Measurements from ENCODE around the gene OXGR1. TPM values are rescaled to one million over a fixed set of nuclear protein-coding genes. Genes with fewer than 3 reads are reported as not detected.

OXGR1 gene
- total RNA-seq, 1 experiment from 2014 or later: not detected

DNA sequence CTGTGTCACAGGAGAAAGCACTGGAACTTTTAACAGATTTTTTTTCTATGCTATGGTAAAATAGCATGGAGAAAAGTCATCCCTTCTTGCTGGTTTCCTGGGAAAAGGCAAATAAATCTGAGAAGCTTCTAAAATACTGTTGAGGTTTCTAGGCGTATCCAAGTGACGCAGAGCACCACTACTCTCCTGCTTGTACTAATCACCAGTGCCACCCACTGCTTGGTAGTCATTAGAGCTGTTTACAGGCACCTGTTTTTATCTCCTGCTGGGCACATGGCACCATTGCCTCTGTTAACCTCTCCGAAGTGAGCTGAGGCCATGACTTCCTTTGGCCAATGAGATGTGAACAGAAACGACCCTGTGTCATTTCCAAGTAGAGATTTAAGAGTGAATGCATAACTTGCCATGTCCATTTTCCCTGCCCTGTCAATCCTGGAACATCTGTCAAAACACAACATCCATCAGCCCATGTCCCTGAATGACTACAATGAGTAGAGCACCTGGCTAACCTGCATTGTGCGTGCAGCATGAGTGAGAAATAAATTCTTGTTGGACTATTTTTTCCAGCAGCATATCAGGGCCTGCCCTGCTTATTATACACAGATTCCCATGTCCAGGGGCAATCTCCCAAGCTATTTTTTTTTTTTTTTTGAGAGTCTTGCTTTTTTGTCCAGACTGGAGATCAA is 17.3 kb upstream of the OXGR1 start:
- no peak overlapping the region for H2BK120ac ChIP-seq (ENCODE audit: low read depth, low read length, poor library complexity, severe bottlenecking)
- H3K79me1 ChIP-seq (ENCODE audit: insufficient read depth, low read depth, low read length, poor library complexity, severe bottlenecking): no peaks in the 10 kb centered on the region
- no peak overlapping the region for H4K5ac ChIP-seq (ENCODE audit: insufficient read length, low read depth, low read length)
- H2BK15ac ChIP-seq (ENCODE audit: low read depth, low read length): no peak overlapping the region
- no peak overlapping the region for H2BK5ac ChIP-seq (ENCODE audit: insufficient read length, low read length)
- H2BK12ac ChIP-seq (ENCODE audit: insufficient read length, low read depth, low read length): no peak overlapping the region
- H3K4me2 ChIP-seq (ENCODE audit: insufficient read depth, insufficient read length, low read length): no peak overlapping the region
- H3K27me3 ChIP-seq (ENCODE audit: insufficient read depth, low read length): no peaks in the 10 kb centered on the region
- Mint-ChIP-seq H3K36me3 (ENCODE audit: insufficient read depth in 1 of 3, low read depth in 3 of 3) (no peaks in the 10 kb centered on the region), H3K4me3 (no peak overlapping the region), H3K27me3 (ENCODE audit: low read depth) (peaks cover 66% of the 10 kb centered on the region), H3K4me1 (no peaks in the 10 kb centered on the region), H3K27ac (no peak overlapping the region), H3K9me3 (no peaks in the 10 kb centered on the region)
- H2BK20ac ChIP-seq (ENCODE audit: low read depth, low read length, poor library complexity, severe bottlenecking): no peak overlapping the region
- DNase-seq: no peak
- H3K79me2 ChIP-seq (ENCODE audit: insufficient read depth, low read length): no peaks in the 10 kb centered on the region
- no peak overlapping the region for H2AFZ ChIP-seq (ENCODE audit: low read length)
- H3K23me2 ChIP-seq (ENCODE audit: insufficient read length, low read depth, low read length, poor library complexity, severe bottlenecking): no peaks in the 10 kb centered on the region
- no peak overlapping the region for H3K56ac ChIP-seq (ENCODE audit: insufficient read length, low read depth, low read length)
- no peak overlapping the region for H3K14ac ChIP-seq (ENCODE audit: insufficient read depth, low read length)
- no peak overlapping the region for H3K18ac ChIP-seq (ENCODE audit: insufficient read length, low read depth, low read length)
- no CpG with 5 or more reads among the region's 5 CpGs for WGBS (ENCODE audit: extremely low coverage, insufficient read length, low lambda C conversion rate)
- H2AK5ac ChIP-seq (ENCODE audit: insufficient read length, low read length): no peak overlapping the region
- no peak overlapping the region for H3K27ac ChIP-seq (ENCODE audit: insufficient read length, low read depth, low read length)
- TF ChIP-seq CTCF (conservative IDR thresholded peaks at IDR 0.05): no peak
- no peak overlapping the region for H4K8ac ChIP-seq (replicated peaks; ENCODE audit: insufficient read length, low read depth, low read length)
- H3K4ac ChIP-seq (ENCODE audit: low read depth, low read length): no peak overlapping the region
- no peak overlapping the region for H4K91ac ChIP-seq (ENCODE audit: insufficient read length, low read depth, low read length)
- H3K4me1 ChIP-seq (ENCODE audit: insufficient read depth, low read length): no peaks in the 10 kb centered on the region
- no peak overlapping the region for H3K9ac ChIP-seq (ENCODE audit: extremely low read depth, insufficient read length, low read length)
- H3K23ac ChIP-seq (ENCODE audit: insufficient read length, low read depth, low read length): no peak overlapping the region
- H3K9me3 ChIP-seq (ENCODE audit: control insufficient read depth, low read depth, low read length): no peaks in the 10 kb centered on the region
- no peak overlapping the region for H3T11ph ChIP-seq (ENCODE audit: low read length)
- no peaks in the 10 kb centered on the region for H4K20me1 ChIP-seq (ENCODE audit: control insufficient read depth, insufficient read depth, insufficient read length)

All from H9 (cell line).